Left ventricle myocardium superior (tissue), 1 donor: Measurements from ENCODE around the gene ZFP2. TPM values are rescaled to one million over a fixed set of nuclear protein-coding genes. Genes with fewer than 3 reads are reported as not detected.

Source experiments
- ATAC-seq: fragments of 200-7000 bp; cut with Tn5 transposase; one replicate; pipeline ENCODE4 v1.9.1; 2020; ENCODE audit warnings: mild to moderate bottlenecking, moderate library complexity
- DNase-seq: peaks from one replicate; pipeline ENCODE4 v3.0.0-alpha.2; 2020
- intact Hi-C: fragments of 100-400 bp; cut with micrococcal nuclease; formaldehyde crosslinking; loops from one replicate; pipeline ENCODE4 v1.11.0; 2022
- total RNA-seq: library from RNA; stranded (reverse); fragmentation: NEBNext Ultra II Directional; extraction: Animal tissue kit (Norgen Biotek cat#: 25700); gene quantifications from one replicate; pipeline ENCODE4 v1.2.1, GENCODE V29; 2021
- donor health status: DM: no; HTN: yes; CAD: no; lungs with severe emphysema.

The ZFP2 gene
- total RNA-seq, 1 donor from 2014 or later = 0.67 TPM

DNA sequence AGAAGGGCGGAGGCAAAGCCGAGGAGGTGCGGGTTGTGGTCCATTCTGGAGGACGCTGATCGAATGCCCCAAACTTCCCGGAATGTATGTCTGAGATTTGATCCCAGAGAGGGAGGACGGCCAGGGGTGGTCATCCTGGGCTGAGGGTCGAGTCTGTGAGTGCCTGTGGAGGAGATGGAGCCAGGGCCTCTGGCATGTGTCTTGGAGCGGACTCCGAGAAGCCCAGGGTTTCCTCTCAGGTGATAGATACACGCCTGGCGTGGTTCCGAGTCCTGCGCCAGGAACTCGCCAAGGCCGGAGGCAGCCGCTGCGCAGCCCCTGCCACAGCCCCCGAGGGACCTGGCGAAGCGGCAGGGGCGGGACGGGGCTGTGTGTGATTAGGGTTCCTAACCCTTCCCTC, 45.6 kb downstream of the ZFP2 start:
- DNase-seq (peak; percentile 53), ATAC-seq (peak; percentile 42)
- intact Hi-C loops = no loop called here

GRCh38 chr5:178965465-178966055, 69.8 kb downstream of the ZFP2 start:
- ATAC-seq = no peak
- intact Hi-C loops = no loop called here
- DNase-seq = no peak

DNA sequence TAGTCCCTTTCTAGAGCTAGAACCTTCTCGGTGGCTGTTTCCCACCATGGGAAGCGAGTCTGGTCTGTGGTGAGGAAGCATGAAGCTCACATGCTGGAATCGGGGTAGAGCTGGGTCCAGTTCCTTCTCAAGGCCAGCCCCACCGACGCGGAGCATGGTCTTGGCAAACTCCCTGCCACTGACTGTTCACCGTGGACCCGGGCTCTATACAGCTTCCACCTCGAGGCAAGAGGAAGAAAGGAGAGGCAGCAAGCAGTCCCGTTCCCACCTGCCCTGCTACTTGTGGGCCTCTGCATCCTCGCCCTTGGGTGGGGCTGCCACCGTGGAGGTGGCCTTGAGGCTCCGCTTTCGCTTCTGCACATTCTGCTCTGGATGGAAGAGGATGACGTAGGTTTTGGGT, 85.7 kb downstream of the ZFP2 start:
- no peak for ATAC-seq
- DNase-seq = no peak
- intact Hi-C loops = no loop called here

Other genes with a start within 250 kb of the ZFP2 start
- gene ZNF354A, start 165.3 kb upstream of the ZFP2 start, total RNA-seq = 7.6 TPM
- gene ZNF354B, start 36.0 kb upstream of the ZFP2 start, total RNA-seq = 8.6 TPM
- 2.3 TPM for gene ZNF454, start 45.3 kb downstream of the ZFP2 start, total RNA-seq
- not detected for gene GRM6, start 99.4 kb downstream of the ZFP2 start, total RNA-seq
- gene ZNF879, start 127.9 kb downstream of the ZFP2 start, total RNA-seq = 4.6 TPM
- 5.4 TPM for gene ZNF354C, start 164.5 kb downstream of the ZFP2 start, total RNA-seq